GDM1 (cell line): ENCODE data around the gene VGLL3.
"Not testable (repeated sequence)": the region's sequence is repeated elsewhere in the genome, so short reads cannot be mapped to it uniquely, and the experiment has no call there.

ENCODE experiments used
- DNase-seq: peaks from one replicate; lab custom pipeline; 2025; lab: John Stamatoyannopoulos, UW

The VGLL3 gene, protein sequence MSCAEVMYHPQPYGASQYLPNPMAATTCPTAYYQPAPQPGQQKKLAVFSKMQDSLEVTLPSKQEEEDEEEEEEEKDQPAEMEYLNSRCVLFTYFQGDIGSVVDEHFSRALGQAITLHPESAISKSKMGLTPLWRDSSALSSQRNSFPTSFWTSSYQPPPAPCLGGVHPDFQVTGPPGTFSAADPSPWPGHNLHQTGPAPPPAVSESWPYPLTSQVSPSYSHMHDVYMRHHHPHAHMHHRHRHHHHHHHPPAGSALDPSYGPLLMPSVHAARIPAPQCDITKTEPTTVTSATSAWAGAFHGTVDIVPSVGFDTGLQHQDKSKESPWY

DNA sequence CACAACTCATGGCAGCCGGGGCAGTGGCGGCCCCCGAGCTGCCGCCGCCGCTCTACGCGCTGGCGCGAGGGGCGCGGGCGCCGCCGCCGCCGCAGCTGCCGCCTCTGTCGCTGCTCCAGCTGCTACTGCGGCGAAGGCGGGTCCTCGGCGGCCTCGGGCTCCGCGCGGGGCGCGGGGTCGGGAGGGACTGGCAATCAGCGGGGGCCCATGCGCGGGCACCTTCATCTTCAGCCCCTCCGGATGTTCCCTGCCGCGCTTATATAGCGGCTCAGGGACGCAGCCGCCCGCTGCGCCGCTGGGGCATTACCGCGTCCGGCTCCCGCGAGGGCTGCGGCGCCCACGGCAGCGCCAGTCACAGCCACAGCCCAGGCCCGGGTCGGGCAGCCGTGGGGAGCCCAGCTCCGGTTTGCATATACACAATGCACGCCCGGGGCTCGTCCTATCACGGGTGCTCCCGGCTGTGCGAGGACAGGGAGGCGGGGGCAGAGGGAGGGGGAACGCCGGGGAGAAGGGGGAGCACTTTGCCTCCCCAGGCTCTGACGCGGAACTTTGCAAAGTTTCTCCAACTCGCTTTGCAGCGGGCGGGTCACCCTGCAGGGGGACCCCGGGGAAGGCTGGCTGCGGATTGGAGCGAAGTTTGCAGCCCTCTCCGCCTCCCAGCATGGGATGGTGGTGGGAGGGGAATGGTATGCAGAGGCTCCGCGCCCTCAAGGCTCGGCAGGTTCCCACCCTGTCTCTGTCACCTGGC is at the start of gene VGLL3:
TSS of gene VGLL3 (minus strand) at position 416 of the 748 bp plus-strand sequence. CDS start at position 10, 406 bp downstream.
- DNase-seq = no peak

DNA sequence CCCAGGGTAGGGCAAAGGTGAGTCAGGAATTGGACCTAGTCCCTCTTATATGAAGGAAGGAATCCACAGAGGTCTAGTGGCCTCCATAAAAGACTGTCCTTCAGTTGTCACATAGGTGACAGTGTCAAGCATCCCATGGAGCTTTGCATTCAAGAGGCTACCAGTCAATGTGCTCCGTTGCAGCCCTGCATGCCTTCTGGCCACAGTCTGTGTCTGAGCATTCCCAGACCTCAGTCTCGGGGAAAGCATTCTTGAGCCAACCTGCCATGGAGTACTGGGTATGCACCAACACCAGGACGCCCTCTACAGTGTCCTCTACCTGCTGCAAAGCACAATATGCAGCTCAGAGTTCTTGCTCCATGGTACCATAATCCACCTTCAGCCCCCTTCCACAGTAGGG is 46.7 kb upstream of the VGLL3 start:
- no peak for DNase-seq

DNA sequence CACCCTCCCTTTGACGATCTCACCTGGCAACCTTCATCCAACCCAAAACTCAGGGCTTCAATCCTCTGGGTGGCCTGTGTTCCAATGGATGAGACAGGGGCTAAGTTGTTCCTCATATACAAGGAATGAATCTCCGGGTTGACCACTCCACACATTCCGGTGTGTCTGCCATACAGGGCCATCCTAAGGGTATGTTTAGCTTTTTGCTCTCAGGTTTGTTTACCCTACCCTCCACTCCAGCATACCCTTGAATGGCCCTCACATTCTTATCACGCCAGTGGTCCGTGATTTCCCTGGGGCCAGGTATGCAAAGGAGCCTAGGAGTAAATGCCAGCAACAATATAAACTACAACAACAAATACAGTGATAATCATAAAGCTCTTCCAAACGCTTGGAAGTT is 45.7 kb upstream of the VGLL3 start:
- no peak for DNase-seq

DNA sequence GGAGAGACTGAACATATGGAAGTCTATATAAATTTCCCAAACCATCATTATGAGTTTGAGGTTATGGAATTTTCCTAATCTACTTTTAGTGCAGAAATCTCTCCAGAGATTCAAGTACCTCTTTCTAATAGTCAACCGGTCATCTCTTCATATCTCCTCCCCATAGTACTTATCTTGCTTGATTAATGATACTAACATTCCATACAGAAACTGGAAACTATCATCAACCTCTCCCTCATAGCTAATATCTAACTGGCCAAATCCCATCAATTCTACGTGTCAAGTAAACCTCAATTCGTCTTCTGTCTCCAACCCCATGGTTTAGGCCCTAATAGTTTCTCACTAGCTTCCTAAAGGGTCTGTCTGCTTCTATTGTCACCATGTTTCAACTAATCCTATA is 44.4 kb upstream of the VGLL3 start:
- no peak for DNase-seq

DNA sequence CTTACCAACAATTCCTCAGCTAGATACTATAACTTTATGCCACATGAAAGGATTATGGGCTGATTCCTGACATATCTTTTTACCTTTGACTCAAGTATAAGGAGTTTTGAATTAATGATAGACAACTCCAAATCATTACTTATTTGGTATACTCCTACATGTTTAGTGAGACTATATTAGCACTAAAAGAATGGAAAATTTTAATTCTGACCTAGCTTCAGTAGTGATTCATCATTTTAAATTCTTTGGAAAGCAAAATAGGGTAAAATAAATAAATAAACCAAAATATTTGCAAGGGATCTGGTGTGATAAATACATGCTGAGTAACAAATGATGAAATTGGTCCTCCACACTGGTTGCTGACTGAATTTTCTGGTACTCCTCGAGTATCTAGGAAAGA is 42.3 kb upstream of the VGLL3 start:
- DNase-seq = no peak

DNA sequence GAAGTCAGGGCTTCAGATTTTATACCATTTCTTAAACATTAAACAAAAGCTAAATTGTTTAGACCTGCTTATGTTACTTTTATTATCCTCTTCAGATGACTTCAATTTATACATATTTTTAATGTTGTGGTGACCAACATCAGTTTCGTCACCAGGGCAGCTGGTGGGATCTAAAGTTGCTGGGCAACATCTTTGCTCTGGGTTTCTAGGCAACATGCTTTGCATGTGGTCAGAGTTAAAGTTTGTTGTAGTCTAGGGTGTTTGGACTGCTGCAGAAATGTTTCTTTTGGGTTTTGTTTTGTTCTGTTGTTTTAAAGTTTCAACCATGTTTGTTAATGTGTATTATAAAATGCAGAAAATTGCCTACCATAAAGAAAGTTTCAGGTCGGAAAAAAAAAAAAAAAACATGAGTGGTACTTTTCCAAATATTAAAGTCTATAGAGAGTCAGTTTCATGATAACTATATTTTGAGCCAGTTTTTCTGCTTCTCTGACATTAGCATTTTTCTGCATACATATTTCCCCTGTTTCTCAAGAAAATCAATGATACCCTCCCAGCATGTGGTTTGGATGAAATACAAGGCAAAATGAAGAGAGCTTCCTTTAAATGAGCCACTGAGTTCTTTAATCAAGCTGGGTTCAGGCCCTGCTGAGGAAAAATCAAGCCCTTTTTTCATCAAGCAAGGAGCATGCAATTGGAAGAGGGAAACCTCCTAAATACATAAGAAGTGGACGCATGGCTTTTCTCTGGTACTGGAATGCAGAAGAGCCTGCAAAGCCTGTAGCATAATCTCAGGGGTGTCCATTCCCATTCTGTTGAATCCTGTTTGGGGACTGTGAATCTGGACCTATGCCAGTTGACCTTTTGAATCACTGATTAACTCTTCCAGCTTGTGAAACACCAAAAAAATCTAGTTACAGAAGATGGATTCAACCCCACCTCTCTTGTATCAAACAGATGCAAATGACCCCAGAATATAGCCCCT is 35.0 kb upstream of the VGLL3 start:
- DNase-seq = no peak

DNA sequence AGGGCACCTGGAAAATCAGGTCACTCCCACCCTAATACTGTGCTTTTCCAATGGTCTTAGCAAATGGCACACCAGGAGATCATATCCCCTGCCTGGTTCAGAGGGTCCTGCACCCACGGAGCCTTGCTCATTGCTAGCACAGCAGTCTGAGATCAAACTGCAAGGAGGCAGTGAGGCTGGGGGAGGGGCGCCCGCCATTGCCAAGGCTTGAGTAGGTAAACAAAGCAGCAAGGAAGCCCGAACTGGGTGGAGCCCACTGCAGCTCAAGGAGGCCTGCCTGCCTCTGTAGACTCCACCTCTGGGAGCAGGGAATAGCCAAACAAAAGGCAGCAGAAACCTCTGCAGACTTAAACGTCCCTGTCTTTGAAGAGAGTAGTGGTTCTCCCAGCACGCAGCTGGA is 26.4 kb upstream of the VGLL3 start:
- DNase-seq = not testable (repeated sequence)

DNA sequence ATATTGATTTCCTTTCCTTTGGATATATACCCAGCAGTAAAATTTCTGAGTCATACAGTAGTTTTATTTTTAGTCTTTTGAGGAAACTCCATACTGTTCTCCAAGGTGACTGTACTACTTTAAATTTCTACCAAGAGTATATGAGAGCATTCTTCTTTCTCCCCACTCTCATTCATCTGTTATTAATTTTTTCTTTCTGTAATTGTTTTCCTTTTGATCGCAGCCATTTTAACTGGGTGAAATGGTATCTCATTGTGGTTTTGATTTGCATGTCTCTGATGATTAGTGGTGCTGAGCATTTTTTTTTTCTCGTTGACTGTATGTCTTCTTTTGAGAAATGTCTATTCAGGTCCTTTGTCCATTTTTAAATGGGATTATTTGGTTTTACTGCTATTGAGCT is 18.3 kb upstream of the VGLL3 start:
- DNase-seq = no peak

DNA sequence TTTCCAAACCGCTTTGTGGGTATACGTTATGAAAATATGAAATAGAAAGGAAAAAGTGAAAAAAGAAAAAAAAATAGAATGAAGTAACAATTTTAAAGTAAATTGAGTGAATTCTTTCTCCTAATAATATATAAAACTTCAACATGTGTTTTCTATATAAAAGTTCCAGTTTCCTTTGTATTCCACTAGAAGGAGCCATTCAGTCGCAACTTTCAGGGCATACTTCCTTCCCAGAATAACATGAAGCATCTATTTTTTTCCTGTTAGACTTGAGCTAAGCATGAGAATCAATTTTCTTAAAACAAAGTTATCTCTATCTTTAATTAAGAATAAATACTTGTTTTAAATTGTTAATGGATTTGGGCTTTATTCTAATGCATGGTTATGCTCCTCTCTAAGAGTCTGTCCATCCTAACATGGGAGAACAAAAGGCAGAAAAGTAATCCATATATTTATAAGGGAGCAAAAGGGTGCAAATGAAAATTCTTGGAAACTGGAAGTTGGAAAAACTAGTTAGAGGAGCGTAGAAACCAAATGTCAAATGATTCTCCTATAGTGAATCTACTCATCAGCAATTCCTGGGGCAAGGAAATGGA is 16.0 kb upstream of the VGLL3 start:
- DNase-seq = no peak

DNA sequence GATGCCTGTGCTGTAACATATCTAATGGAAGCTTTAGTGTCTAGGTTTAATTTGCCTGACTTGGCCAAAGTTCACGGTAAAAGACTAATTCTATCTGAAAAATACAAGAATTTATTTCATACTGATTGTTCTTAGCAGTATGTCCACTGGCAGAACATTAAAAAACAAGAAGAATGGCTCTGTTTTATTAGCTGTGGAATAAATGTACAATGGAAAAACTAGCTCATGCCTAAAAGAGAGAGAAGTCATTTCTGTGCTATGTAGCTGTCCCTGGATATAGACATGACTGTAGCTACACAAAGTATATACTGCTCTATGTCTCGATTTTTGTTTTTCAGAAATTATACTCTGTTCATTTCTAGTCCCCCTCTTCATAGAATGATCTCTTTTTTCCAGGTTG is 13.9 kb upstream of the VGLL3 start:
- DNase-seq = no peak

DNA sequence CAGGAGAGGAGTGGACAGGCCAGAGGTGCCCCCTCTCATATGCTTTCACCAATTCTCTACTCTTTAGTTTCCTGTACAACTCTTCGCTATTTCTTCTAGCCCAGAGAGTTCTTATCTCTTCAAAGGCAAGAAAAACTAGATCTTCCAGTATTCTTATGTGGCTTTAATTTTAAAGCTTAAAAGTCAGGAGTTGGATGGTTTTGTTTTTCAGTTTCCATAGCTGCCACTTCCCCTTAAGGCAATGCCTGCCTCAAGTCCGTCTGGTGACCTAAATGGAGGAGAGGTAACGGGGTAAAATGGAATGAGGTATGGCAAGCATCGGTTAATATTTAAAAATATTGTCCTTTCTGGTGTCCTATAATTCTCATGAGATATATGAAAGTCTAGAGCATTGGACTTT is 11.4 kb upstream of the VGLL3 start:
- no peak for DNase-seq

DNA sequence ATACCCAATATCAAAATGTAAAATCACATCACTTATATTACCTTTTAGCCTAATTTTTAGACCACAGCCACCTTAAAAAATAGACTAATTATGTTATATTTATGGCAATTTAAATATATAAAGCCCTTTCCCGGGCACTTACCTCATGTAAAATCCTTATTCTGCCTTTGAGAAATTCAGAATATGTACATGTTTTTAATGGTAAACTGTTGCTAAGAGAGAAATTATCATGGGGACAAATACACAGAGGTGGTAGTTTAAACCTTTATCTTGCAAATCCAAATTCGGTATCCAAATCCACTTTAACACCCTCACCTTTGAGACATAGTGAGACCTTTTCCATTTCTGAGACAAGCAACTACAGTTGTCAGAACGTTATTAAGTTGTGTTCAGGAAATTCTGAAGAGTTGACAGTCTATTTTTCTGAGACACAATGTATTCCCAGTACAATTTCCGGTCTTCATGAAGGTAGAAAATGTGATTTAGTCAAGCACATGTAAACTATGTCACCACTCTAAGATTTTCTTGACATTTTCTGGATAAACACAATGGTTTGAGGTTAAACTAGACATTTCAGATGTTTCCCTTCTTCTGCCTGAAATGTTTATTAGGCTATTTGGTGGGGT is 10.6 kb upstream of the VGLL3 start:
- DNase-seq = no peak

DNA sequence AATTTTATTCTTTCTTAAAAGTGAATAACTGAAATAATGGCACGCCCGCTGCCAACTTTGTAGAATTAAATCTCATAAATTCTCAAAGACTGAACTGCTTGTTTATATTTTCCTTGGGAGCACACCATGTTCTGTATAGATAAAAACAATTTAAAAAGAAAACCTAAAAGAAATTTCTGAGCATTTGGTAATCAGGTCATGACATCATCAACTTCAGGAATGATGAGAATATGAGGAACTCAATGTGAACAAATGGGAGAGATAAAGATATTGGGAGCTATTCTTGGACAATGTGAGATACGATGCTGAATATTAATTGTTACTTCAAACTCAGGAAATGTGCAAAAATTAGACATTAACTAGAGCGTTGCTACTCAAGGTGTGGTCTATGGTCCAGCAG is 10.0 kb upstream of the VGLL3 start:
- no peak for DNase-seq

DNA sequence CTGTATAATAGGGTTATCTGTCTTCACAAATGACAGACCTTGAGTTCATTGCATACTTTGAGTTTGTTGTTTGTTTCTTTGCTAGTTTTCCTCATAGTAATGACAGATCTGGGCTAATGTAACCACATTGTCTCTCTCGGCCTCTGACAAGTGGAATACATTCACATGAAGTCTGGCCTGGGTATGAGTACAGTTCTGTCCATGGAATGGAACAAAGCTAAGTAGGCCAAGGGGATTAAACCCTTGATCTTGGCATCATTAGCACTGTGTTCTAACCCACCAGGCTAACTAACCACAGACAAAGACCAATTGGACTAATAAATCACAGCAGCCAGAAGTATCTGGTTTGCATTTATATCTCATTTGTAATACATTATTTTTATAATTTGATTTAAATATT is 7.6 kb upstream of the VGLL3 start:
- DNase-seq = no peak

DNA sequence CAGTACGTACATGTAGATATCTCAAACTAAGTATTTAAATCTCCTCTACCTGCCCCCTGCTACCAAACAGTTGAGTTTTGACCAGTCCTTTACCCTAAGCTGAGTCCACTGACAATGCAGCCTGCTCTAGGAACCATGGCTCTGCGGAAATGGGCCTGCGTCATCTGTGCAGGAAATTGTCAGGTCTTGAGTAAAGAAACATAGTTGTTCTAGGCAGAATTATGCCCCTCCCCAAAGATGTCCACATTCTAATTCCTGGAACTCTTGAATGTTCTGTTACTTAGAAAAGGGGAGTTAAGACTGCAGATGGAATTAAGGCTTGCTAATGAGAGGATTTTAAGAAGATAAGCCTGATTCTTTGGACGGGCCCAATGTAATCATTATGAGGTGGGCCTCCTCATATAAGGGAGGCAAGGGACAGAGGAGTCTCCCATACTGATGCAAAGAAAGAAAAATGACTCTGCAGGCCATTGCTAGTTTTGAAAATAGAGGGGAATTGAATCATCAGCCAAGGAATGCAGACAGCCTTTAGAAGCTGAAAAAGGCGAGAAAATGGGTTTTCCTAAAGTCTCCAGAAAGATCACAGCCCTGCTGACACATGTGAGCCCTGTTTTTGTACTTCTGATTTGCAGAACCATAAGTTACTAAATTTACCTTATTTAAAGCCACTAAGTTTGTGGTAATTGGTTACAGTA is 5.5 kb upstream of the VGLL3 start:
- no peak for DNase-seq

DNA sequence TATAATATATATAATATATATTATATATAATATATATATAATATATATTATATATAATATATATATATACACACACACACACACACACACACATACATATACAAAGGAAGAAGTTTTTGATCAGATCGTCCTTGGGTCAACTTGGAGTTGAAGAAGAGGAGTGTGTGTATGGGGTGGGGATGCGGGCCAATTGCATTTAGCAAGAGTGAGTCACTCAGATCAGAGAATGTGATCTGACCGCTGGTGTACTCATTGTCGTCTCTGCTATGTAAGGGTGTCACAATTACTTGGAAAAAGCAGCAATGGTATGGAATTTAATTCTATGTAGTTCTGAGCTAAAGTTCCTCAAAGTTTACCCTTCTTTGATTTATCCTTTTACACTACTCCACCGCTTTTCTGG is 4.6 kb upstream of the VGLL3 start:
- DNase-seq = no peak

DNA sequence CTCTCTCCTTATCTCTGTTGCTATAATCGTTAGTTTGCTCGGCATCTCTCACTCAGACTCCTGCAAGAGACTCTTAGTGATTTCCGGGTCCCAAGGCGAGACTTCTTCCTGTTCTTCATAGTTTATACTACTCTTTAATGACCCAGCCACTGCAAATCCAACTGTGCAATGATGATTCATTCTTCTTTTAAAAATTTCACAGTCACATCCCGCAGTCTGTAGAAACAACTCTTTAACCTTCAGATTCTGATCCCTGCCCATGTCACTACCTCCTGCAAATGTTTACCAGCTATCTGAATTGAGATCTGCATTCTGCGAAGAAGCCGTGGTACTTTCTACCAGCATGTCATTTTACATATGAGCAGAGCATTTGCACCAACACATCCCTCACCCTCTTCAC is 2.8 kb upstream of the VGLL3 start:
- no peak for DNase-seq

DNA sequence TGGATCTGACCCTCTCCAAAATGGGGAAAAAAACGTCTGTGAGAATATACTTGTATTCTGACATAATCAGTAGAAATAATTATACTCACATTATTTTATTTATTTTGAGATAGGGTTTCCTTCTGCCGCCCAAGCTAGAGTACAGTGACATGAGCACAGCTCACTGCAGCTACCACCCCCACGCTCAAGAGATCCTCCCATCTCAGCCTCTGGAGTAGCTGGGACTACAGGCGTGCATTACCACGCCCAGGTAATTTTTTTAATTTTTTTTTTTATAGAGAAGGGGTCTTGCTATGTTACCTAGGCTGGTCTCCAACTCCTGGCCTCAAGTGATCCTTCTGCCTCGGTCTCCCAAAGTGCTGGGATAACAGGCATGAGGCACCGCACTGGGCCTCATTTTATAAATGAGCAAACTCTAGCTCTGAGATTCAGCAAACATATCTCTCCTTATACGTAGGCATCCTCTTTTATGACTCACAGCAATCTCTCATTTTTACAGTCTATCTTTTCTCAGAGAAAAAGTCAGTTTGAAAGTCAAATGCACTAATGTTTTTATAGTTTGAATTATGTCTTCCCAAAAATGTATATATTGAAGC is 989 bp upstream of the VGLL3 start:
- no peak for DNase-seq

DNA sequence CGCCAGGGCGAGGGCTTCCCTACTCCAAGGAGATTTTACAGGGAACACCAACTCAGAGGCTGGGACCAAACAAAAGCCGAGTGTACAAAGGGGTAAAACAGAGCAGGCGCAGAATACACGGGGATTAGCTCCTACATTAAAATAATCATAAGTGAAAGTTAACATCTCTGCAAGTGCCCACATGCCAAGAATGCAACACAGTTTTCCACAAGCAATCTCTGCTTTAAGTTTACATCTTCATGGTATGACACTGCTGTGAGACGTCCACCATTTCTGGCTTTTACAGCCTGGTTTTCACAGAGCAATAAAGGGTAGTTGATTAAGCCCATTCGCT is 500 bp upstream of the VGLL3 start:
- DNase-seq = no peak

DNA sequence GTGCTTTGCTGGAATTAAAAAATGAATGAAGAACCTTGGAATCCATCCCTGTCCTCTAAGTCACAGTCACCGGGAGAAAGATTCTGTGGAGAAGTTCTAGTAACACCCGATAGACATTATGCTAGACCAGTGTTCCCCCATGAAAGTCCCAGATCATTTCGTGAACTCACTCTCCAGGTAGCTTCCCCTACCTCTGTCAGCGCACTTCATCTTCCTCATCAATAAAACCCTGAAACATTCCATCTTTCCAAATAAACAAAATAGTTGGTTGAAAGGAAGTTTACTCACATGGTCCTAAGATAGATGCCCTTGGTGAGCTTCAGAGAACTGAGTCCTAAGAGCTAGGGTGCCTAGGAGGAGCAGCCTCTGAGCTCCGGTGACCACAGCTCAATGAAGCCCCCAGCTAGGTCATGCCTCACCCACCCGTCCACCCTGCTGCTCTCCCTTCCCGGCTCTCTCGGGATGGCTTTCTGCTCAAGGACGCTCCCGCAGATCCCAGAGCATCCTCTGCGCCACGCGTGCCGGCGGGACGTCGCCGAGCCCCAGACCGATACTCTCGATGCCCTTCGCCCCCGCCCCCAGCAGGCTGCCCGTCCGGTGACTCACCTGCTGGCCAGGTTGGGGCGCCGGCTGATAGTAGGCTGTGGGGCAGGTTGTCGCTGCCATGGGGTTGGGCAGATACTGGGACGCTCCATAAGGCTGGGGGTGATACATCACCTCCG is 776 bp downstream of the VGLL3 start:
- DNase-seq = no peak
